Left lung (tissue), 10 donors: ENCODE data around the gene REC8. TPM values are rescaled to one million over a fixed set of nuclear protein-coding genes. Genes with fewer than 3 reads are reported as not detected.

Experiments used
- ATAC-seq: fragments of 200-7000 bp; cut with Tn5 transposase; one replicate; pipeline ENCODE4 v1.9.1; 2020; ENCODE audit warnings: moderate library complexity
- DNase-seq, 4 donors: peaks; one replicate each; pipeline ENCODE4 v3.0.0-alpha.2; 2013 to 2020
- H3K27ac ChIP-seq, 2 donors: fragments of 200-600 bp; sonication (generic) in 1 of 2; one replicate each; pipeline versions ENCODE4 v1.5.0 to v1.8.0; 2020 to 2021
- H3K27me3 ChIP-seq, 2 donors: fragments of 200-600 bp; sonication (generic) in 1 of 2; one replicate each; pipeline versions ENCODE4 v1.5.0 to v1.8.0; 2020 to 2021
- H3K36me3 ChIP-seq, 2 donors: fragments of 200-600 bp; sonication (generic) in 1 of 2; one replicate each; pipeline versions ENCODE4 v1.5.0 to v1.8.0; 2020 to 2021
- H3K4me1 ChIP-seq, 2 donors: fragments of 200-600 bp; one replicate each; pipeline ENCODE4 v1.8.0; 2021
- H3K4me3 ChIP-seq, 2 donors: fragments of 200-600 bp; sonication (generic) in 1 of 2; one replicate each; pipeline versions ENCODE4 v1.5.0 to v1.8.0; 2020 to 2021; ENCODE audit warnings: mild to moderate bottlenecking in 1 of 2
- H3K9me3 ChIP-seq, 2 donors: fragments of 200-600 bp; sonication (generic) in 1 of 2; one replicate each; pipeline versions ENCODE4 v1.5.0 to v1.8.0; 2020 to 2021
- CTCF ChIP-seq, 2 donors: fragments of 200-600 bp; sonication (generic) in 1 of 2; IDR thresholded peaks; one replicate each; pipeline versions ENCODE4 v1.5.0 to v1.8.0; 2021; ENCODE audit warnings: antibody characterized with exemption in 2 of 2
- intact Hi-C, 2 donors: fragments of 100-400 bp; cut with DNase I; formaldehyde crosslinking; loops; one replicate each; pipeline versions ENCODE4 v1.11.2 to v1.14.2; 2022
- polyA plus RNA-seq, 6 donors: library from polyadenylated mRNA; unstranded; fragments of 120-200 nt; gene quantifications; one replicate each; pipeline ENCODE4 v1.2.1, GENCODE V29; 2013; ENCODE audit not compliant: insufficient read length in 6 of 6
- total RNA-seq, 2 donors: library from RNA; stranded (reverse); fragmentation: NEBNext Ultra II Directional; extraction: Animal tissue kit (Norgen Biotek cat#: 25700); gene quantifications; one replicate each; pipeline ENCODE4 v1.2.1, GENCODE V29; 2021
- donor health status: DM: no; HTN: yes; CAD: no.
- donor health status: DM: no; HTN: no; CAD: no.

The REC8 gene
- total and polyA plus RNA-seq, 8 donors, result 27.0 to 66.0 (median 42.0) TPM

GRCh38 chr14:24192933-24193332, 21.1 kb downstream of the REC8 start:
- H3K27ac ChIP-seq, result no peak overlapping the region
- no peaks in the 10 kb centered on the region for H3K27me3 ChIP-seq
- DNase-seq (no peak), ATAC-seq (no peak)
- H3K4me3 ChIP-seq, result no peak overlapping the region
- H3K36me3 ChIP-seq, result peaks cover 0 to 36% of the 10 kb centered on the region in 2 donors
- H3K9me3 ChIP-seq, result no peaks in the 10 kb centered on the region
- no peak for TF ChIP-seq CTCF (IDR thresholded peaks at IDR 0.05)
- intact Hi-C loops, result no loop called here
- H3K4me1 ChIP-seq, result peaks cover 19 to 51% of the 10 kb centered on the region in 2 donors

- no peaks in the 10 kb centered on the region for H3K27me3 ChIP-seq
- intact Hi-C loops, result no loop called here
- no peak for ATAC-seq
Observed at GRCh38 chr14:24194186-24194872, 22.4 kb downstream of the REC8 start.

GRCh38 chr14:24194873-24195185, 22.9 kb downstream of the REC8 start:
- no peak for TF ChIP-seq CTCF (IDR thresholded peaks at IDR 0.05)
- peak overlapping the region; percentile 95 to 98 for H3K4me3 ChIP-seq
- H3K36me3 ChIP-seq, result peaks cover 0 to 32% of the 10 kb centered on the region in 2 donors
- peaks cover 16 to 44% of the 10 kb centered on the region in 2 donors for H3K4me1 ChIP-seq
- H3K27me3 ChIP-seq, result no peaks in the 10 kb centered on the region
- no peaks in the 10 kb centered on the region for H3K9me3 ChIP-seq
- DNase-seq, result no peak
- intact Hi-C loops, result no loop called here
- ATAC-seq, result peak; percentile 1
- H3K27ac ChIP-seq, result peak overlapping the region; percentile 98

More at GRCh38 chr14:24194186-24194872, 22.4 kb downstream of the REC8 start:
- no peak for DNase-seq
- Histone ChIP-seq H3K27ac (peak overlapping the region in 1 of 2 donors; percentile 98), H3K4me3 (peak overlapping the region; percentile 95 to 98), H3K9me3 (no peaks in the 10 kb centered on the region), H3K36me3 (peaks cover 0 to 36% of the 10 kb centered on the region in 2 donors), H3K4me1 (peaks cover 16 to 47% of the 10 kb centered on the region in 2 donors)
- no peak for TF ChIP-seq CTCF (IDR thresholded peaks at IDR 0.05)

- peak; percentile 97 for ATAC-seq
- no peak for TF ChIP-seq CTCF (IDR thresholded peaks at IDR 0.05)
- intact Hi-C loops, result no loop called here
Observed at GRCh38 chr14:24195186-24196070, 23.5 kb downstream of the REC8 start, which contains the start of gene TM9SF1. TM9SF1 (minus strand) TSS chr14:24195441; CDS start chr14:24195019, 422 bp downstream.

More at GRCh38 chr14:24195186-24196070, 23.5 kb downstream of the REC8 start, which contains the start of gene TM9SF1:
- H3K4me3 ChIP-seq, result peak within 1 kb of the TSS; percentile 95 to 98
- H3K27me3 ChIP-seq, result no peaks in the 10 kb centered on the region
- peak; percentile 89 to 97 (median 92) for DNase-seq
- no peaks in the 10 kb centered on the region for H3K9me3 ChIP-seq
- peak within 1 kb of the TSS; percentile 98 for H3K27ac ChIP-seq
- H3K4me1 ChIP-seq, result peaks cover 16 to 45% of the 10 kb centered on the region in 2 donors
- H3K36me3 ChIP-seq, result peaks cover 0 to 26% of the 10 kb centered on the region in 2 donors
